GM12801 (cell line): ENCODE results near the gene CDC42EP4.

Source experiments
- CTCF ChIP-seq: IDR thresholded peaks from one replicate; pipeline ENCODE4 v1.5.1; 2011; ENCODE audit warnings: control low read depth; ENCODE audit not compliant: insufficient read length; ENCODE audit errors: extremely low read depth

CDC42EP4 gene

DNA sequence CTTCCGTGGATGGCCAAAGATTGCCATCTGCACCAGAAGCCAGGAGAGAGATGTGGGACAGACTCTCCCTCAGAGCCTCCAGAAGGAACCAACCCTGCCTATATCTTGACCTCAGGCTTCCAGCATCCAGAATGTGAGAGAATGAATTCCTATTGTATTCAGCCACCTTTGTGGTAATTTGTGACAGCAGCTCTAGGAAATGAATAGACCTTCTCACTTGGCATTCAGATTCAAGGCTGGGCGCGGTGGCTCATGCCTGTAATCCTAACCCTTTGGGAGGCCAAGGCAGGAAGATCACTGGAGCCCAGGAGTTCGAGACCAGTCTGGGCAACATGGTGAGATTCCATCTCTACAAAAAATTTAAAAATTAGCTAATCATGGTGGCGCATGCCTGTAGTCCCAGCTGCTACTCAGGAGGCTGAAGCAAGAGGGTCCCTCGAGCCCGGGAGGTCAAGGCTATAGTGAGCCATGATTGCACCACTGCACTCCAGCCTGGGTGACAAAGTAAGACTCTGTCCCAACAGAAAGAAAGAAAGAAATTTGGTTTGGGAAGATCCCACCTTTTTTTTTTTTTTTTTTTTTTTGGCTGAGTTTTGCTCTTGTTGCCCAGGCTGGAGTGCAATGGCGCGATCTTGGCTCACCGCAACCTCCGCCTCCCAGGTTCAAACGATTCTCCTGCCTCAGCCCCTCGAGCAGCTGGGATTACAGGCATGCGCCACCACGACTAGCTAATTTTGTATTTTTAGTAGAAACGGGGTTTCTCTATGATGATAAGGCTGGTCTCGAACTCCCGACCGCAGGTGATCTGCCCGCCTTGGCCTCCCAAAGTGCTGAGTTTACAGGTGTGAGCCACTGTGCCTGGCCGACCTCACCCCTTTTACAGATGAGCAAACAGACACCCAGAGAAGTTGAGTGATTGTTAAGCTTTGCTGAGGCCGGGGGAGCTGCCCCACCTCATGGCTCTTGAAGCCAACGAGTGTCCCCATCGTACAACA, 45.9 kb downstream of the CDC42EP4 start:
- no peak for TF ChIP-seq CTCF

DNA sequence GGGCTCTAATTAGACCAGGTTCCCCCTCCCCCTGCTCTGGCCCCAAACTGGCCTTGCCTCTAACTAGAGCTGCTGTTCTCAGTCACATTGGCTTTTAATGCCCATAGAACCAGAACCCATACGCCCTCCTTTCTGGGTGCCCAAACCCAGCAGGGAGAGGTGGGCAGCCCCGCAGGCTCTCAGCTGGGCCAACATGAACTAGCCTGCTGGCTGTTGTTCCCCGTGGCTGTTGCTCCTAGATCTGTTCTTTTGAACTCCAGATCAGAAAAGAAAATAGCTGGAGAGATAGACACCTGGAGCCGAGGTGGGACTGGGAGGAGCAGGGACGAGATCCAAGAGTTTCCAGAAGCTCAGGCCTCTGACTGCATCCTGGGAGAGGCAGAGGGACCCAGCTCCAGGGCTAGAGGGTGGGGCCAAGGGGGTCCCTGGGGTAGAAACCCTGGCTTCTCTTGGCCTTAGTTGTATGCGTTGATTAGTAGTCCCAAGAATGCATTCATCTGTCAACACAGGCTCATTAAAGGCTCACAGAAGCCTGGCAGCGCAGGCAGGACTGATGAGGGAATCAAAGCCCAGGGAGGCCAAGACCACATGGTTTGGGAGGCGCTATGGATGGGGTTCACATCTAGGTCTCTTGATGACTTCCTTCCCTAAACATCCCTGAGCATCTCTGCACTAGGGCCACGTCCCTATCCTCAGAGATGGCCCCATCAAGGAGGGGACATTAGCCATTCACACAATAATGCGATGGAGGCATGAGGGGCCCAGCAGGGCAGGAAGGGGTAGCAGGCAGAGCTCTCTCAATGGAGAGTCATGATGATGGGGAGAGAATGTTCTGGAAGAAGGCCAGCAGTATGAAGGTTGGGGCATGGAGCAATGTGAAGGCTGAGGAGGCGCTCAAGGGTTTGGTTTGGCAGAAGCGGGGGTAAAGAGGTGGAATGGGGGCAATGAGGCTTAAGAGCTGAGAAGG, 48.8 kb downstream of the CDC42EP4 start:
- TF ChIP-seq CTCF = no peak

DNA sequence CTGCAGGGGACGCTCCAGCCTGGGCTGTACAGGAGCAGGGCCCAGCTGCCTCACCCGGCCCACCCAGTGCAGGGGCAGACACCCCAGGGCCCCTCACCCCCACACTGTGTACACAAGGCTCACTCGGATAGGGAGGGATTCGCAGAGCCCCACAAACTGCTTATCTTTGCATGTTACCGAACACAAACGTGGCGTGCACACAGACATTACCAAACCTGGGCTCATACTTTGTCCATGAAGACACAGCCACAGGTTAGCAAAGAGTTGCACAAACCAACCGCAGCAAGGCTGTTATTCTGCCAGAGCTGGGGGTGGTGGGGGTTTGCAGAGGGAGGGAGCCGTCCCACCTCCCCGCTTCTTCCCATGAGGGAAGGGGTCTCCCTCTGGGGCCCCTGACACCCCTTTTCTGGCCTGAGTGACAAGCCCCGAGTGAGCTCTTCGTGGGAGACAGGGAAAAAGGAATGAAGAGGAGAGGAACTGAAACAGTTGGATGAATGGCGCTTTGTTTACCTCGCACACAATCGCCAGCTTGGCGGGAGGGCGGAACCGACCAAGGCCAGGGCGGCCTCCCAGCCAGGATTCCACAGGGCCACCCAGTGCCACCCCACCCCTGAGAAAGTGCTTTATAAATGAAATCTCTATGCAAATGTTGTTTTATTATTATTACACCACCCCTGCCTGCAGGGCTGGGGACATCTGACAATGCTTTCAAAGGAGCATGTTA, 49.7 kb downstream of the CDC42EP4 start:
- TF ChIP-seq CTCF = no peak

GRCh38 chr17:73261617-73261951, 50.2 kb downstream of the CDC42EP4 start, which contains the start of gene CPSF4L:
TSS of gene CPSF4L (minus strand) at chr17:73261880. CDS start at chr17:73261818, 62 bp downstream.
- no peak for TF ChIP-seq CTCF

DNA sequence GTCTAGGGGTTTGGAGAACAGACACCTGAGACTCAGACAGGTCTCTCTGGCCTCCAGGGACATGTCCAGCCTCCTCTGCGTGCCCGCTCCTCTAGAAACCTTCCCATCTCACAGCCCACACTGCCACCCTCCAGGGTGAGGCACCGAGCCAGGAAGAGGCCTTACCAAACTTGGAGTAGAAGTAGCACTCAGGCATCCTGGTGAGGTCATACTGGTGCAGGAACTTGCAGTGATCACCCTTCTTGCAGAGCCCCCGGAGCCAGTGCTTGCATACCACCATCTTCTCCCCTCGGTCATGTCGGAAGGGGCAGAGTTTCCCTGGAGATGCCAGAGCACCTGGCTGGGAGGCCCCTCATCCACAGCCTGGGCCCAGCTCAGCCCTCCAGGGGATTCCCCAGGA, 54.3 kb downstream of the CDC42EP4 start:
- TF ChIP-seq CTCF = no peak

- no peak for TF ChIP-seq CTCF
These were observed 55.6 kb downstream of the CDC42EP4 start for GRCh38 chr17:73256220-73256619.
